GM13977 (cell line): ENCODE results near the gene OSCP1.
"Not testable (repeated sequence)": the region's sequence is repeated elsewhere in the genome, so short reads cannot be mapped to it uniquely, and the experiment has no call there.

Experiments used
- DNase-seq: peaks from one replicate; pipeline ENCODE4 v3.0.0; 2012; ENCODE audit warnings: low spot score
- in situ Hi-C: fragments of 300-500 bp; cut with MboI; formaldehyde crosslinking; loops from one replicate; pipeline ENCODE4 v1.12.0; 2022; ENCODE audit warnings: low sequenced_read_pairs, low pct_unique_long_range_greater_than_20kb, mixed read lengths, inconsistent platforms; ENCODE audit not compliant: unreplicated experiment
- TF ChIP-seq, protein P1 (sequence below): IDR thresholded peaks from 2 replicates; pipeline ENCODE4 v1.5.1; 2012; ENCODE audit warnings: mild to moderate bottlenecking, control low read depth; ENCODE audit not compliant: insufficient read depth; ENCODE audit errors: extremely low read depth, missing control alignments

Gene OSCP1

GRCh38 chr1:36450270-36450918 is at the start of gene OSCP1:
Gene OSCP1 (minus strand): TSS chr1:36450451. CDS start chr1:36450369, 82 bp downstream.
- in situ Hi-C loops, result no loop called here
- DNase-seq, result peak; percentile 99
- TF ChIP-seq, protein P1, sequence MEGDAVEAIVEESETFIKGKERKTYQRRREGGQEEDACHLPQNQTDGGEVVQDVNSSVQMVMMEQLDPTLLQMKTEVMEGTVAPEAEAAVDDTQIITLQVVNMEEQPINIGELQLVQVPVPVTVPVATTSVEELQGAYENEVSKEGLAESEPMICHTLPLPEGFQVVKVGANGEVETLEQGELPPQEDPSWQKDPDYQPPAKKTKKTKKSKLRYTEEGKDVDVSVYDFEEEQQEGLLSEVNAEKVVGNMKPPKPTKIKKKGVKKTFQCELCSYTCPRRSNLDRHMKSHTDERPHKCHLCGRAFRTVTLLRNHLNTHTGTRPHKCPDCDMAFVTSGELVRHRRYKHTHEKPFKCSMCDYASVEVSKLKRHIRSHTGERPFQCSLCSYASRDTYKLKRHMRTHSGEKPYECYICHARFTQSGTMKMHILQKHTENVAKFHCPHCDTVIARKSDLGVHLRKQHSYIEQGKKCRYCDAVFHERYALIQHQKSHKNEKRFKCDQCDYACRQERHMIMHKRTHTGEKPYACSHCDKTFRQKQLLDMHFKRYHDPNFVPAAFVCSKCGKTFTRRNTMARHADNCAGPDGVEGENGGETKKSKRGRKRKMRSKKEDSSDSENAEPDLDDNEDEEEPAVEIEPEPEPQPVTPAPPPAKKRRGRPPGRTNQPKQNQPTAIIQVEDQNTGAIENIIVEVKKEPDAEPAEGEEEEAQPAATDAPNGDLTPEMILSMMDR, result no peak

- in situ Hi-C loops, result no loop called here
- TF ChIP-seq, protein P1, result no peak
- DNase-seq, result no peak
These were observed 47.0 kb upstream of the OSCP1 start for GRCh38 chr1:36497207-36497606.

DNA sequence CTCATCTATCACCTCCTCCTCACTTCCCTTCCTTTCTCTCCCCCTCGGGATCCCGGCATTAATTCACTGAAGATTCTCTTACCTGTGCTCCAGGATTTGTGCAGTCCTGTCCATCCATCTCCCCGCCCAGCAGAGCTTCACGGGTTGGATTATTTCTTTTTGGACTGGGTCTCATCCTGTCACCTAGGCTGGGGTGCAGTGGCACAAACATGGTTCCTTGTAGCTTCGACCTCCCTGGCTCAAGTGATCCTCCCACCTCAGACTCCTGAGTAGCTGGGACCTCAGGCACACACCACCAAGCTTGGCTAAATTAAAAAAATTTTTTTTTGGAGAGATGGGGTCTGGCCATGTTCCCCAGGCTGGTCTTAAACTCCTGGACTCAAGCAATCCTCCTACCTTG is 44.7 kb upstream of the OSCP1 start:
- TF ChIP-seq, protein P1, result no peak
- in situ Hi-C loops, result no loop called here
- DNase-seq, result no peak

- in situ Hi-C loops, result no loop called here
- TF ChIP-seq, protein P1, result no peak
- no peak for DNase-seq
These were observed 43.3 kb upstream of the OSCP1 start for GRCh38 chr1:36493524-36493923.

DNA sequence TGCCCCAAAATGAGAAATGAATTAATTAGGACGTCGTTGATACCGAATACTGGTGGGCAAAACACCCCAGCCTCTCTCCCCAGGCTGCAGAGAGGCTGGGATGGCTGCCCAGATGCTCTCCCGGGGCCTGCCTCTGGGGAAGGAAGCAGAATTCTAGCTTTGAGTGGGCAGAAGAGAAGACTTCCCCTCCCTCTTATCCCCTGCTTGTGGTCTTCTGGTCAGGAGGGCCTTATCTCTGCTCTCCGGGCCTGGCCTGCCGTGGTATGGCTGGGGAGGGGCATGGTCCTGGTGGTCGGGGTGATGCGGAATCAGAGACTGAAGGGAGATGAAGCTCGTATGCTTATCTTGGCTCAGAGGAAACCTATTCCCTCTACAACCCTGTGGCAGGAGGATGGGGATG is 42.2 kb upstream of the OSCP1 start:
- DNase-seq, result no peak
- TF ChIP-seq, protein P1, result no peak
- in situ Hi-C loops, result no loop called here

DNA sequence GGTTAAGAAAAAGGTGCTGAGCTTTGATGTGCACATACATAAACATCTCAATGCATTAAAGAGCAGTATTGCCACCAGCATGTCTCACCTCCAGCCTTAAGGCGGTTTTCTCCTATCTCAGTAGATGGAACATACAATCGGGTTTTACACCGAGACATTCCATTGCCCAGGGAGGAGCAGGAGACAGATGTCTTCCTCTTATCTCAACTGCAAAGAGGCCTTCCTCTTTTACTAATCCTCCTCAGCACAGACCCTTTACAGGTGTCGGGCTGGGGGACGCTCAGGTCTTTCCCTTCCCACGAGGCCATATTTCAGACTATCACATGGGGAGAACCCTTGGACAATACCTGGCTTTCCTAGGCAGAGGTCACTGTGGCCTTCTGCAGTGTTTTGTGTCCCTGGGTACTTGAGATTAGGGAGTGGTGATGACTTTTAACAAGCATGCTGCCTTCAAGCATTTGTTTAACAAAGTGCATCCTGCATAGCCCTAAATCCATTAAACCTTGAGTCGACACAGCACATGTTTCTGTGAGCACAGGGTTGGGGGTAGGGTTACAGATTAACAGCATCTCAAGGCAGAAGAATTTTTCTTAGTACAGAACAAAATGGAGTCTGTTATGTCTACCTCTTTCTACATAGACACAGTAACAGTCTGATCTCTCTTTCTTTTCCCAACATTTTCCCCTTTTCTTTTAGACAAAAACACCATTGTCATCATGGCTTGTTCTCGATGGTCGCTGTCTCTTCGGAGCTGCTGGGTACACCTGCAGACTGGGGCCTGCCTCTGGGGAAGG is 39.2 kb upstream of the OSCP1 start:
- in situ Hi-C loops, DNase-seq: not testable (repeated sequence)

DNA sequence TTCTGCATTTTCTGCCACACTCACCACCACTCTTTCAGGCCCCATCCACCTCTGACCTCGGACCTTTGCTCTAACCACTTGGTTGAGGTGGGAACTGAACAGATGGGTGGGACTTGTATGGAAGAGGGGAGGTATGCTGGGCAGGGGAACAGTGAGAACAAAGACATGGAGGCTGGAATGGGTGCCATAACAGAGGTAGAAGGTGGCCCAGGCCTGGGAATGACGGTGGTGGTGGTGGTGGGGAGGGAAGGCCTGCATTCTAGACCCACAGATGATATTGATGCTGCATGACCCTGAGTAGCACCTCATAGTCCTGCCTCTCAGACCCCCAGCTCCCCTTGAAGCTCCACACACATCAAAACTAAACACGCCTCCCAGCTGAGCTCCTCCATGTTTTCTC is 37.7 kb upstream of the OSCP1 start:
- no peak for DNase-seq

GRCh38 chr1:36487336-36487725 is 37.1 kb upstream of the OSCP1 start:
- in situ Hi-C loops, DNase-seq: not testable (repeated sequence)

More for the DNA sequence above, 37.7 kb upstream of the OSCP1 start:
- in situ Hi-C loops, result no loop called here
- TF ChIP-seq, protein P1, result no peak
